Neural progenitor cell (in vitro differentiated cells): ENCODE results near the gene BCAP31. TPM values are rescaled to one million over a fixed set of nuclear protein-coding genes. Genes with fewer than 3 reads are reported as not detected.
"Not testable (repeated sequence)": the region's sequence is repeated elsewhere in the genome, so short reads cannot be mapped to it uniquely, and the experiment has no call there.

Experiments
- DNase-seq: peaks from one replicate; pipeline ENCODE4 v3.0.0-alpha.2; 2016; ENCODE audit warnings: low spot score
- H2AFZ ChIP-seq: fragments of 200-600 bp; sonication (generic); replicated peaks from 2 replicates; pipeline ENCODE4 v1.6.1; 2016; ENCODE audit warnings: antibody characterized with exemption
- H3F3A ChIP-seq: fragments of 200-600 bp; sonication (generic); 2 replicates; pipeline ENCODE4 v1.6.1; 2016; ENCODE audit warnings: antibody characterized with exemption, low read depth
- H3K27ac ChIP-seq: fragments of 200-600 bp; sonication (generic); 2 replicates; pipeline ENCODE4 v1.5.1; 2016; ENCODE audit warnings: mild to moderate bottlenecking
- H3K27me3 ChIP-seq: fragments of 200-600 bp; sonication (generic); 2 replicates; pipeline ENCODE4 v1.6.1; 2016; ENCODE audit warnings: mild to moderate bottlenecking, moderate library complexity
- H3K36me3 ChIP-seq: fragments of 200-600 bp; sonication (generic); 2 replicates; pipeline ENCODE4 v1.5.1; 2016
- H3K4me1 ChIP-seq: fragments of 200-600 bp; sonication (generic); 2 replicates; pipeline ENCODE4 v1.6.1; 2016; ENCODE audit warnings: mixed run types
- H3K4me2 ChIP-seq: fragments of 200-600 bp; sonication (generic); 2 replicates; pipeline ENCODE4 v1.6.1; 2016
- H3K4me3 ChIP-seq: fragments of 200-600 bp; sonication (generic); 2 replicates; pipeline ENCODE4 v1.5.1; 2016
- H3K79me2 ChIP-seq: fragments of 200-600 bp; sonication (generic); 2 replicates; pipeline ENCODE4 v1.6.1; 2016; ENCODE audit warnings: low read depth
- H3K9ac ChIP-seq: fragments of 200-600 bp; sonication (generic); 2 replicates; pipeline ENCODE4 v1.6.1; 2016
- H3K9me3 ChIP-seq: fragments of 200-600 bp; sonication (generic); 2 replicates; pipeline ENCODE4 v1.5.1; 2016; ENCODE audit warnings: low read depth
- H4K20me1 ChIP-seq: fragments of 200-600 bp; sonication (generic); 2 replicates; pipeline ENCODE4 v1.6.1; 2016; ENCODE audit warnings: low read depth
- H3K27ac Mint-ChIP-seq: 3 replicates; pipeline ENCODE4 v1.8.0; 2021; ENCODE audit warnings: mixed read lengths
- H3K27me3 Mint-ChIP-seq: 2 replicates; pipeline ENCODE4 v1.8.0; 2022; ENCODE audit warnings: low read depth, mild to moderate bottlenecking, inconsistent platforms, moderate library complexity, mixed read lengths; ENCODE audit not compliant: insufficient read depth
- H3K36me3 Mint-ChIP-seq: 3 replicates; pipeline ENCODE4 v1.8.0; 2021; ENCODE audit warnings: mixed read lengths
- H3K4me1 Mint-ChIP-seq: 3 replicates; pipeline ENCODE4 v1.8.0; 2021; ENCODE audit warnings: mixed read lengths
- H3K4me3 Mint-ChIP-seq: 3 replicates; pipeline ENCODE4 v1.8.0; 2021; ENCODE audit warnings: mild to moderate bottlenecking, moderate library complexity, mixed read lengths
- H3K9me3 Mint-ChIP-seq: 3 replicates; pipeline ENCODE4 v1.8.0; 2020; ENCODE audit warnings: mixed read lengths
- CTCF ChIP-seq: fragments of 200-600 bp; sonication (generic); IDR thresholded peaks from 2 replicates; pipeline ENCODE4 v1.5.1; 2017; ENCODE audit warnings: antibody characterized with exemption, mild to moderate bottlenecking
- EZH2 ChIP-seq: fragments of 200-600 bp; sonication (generic); IDR thresholded peaks from 2 replicates; pipeline ENCODE4 v1.6.1; 2017; ENCODE audit warnings: antibody characterized with exemption, mild to moderate bottlenecking, moderate library complexity
- EZH2phosphoT487 ChIP-seq: fragments of 200-600 bp; sonication (generic); IDR thresholded peaks from 2 replicates; pipeline ENCODE4 v1.6.1; 2017; ENCODE audit warnings: antibody characterized with exemption
- total RNA-seq: library from RNA; depleted of rRNA; stranded (reverse); fragments of >200 nt; gene quantifications from 2 replicates; pipeline ENCODE4 v1.2.3, GENCODE V29; 2015; ENCODE audit warnings: low replicate concordance

Gene BCAP31
- total RNA-seq, 1 donor from 2014 or later: 52.5 TPM

- H3K4me3 Mint-ChIP-seq: no peak overlapping the region
- H3K27me3 Mint-ChIP-seq: peaks cover 3% of the 10 kb centered on the region
- peaks cover 9% of the 10 kb centered on the region for H3F3A ChIP-seq
- H3K9me3 Mint-ChIP-seq: peaks cover 25% of the 10 kb centered on the region
- no peaks in the 10 kb centered on the region for H3K27me3 ChIP-seq
- no peak overlapping the region for H3K27ac Mint-ChIP-seq
- no peaks in the 10 kb centered on the region for H3K36me3 Mint-ChIP-seq
- no peak for DNase-seq
- no peak for TF ChIP-seq EZH2phosphoT487
- no peak for TF ChIP-seq EZH2
- TF ChIP-seq CTCF: no peak
- peaks cover 62% of the 10 kb centered on the region for H4K20me1 ChIP-seq
- H3K4me2 ChIP-seq: no peak overlapping the region
- H3K79me2 ChIP-seq: peaks cover 19% of the 10 kb centered on the region
- H2AFZ ChIP-seq: no peak overlapping the region
- H3K4me1 ChIP-seq: no peaks in the 10 kb centered on the region
- no peak overlapping the region for H3K9ac ChIP-seq
- H3K9me3 ChIP-seq: no peaks in the 10 kb centered on the region
- H3K4me3 ChIP-seq: no peak overlapping the region
- H3K27ac ChIP-seq: no peak overlapping the region
- H3K36me3 ChIP-seq: no peaks in the 10 kb centered on the region
- H3K4me1 Mint-ChIP-seq: peaks cover 2% of the 10 kb centered on the region
Measured at GRCh38 chrX:153696100-153696499, 28.1 kb downstream of the BCAP31 start.

GRCh38 chrX:153694687-153695270, 29.4 kb downstream of the BCAP31 start:
- H3K79me2 ChIP-seq: peaks cover 33% of the 10 kb centered on the region
- H3K27me3 ChIP-seq: no peaks in the 10 kb centered on the region
- H3K36me3 ChIP-seq: no peaks in the 10 kb centered on the region
- no peak for TF ChIP-seq CTCF
- TF ChIP-seq EZH2phosphoT487: no peak
- TF ChIP-seq EZH2: no peak
- peaks cover 22% of the 10 kb centered on the region for H3K9me3 Mint-ChIP-seq
- H2AFZ ChIP-seq: no peak overlapping the region
- no peak overlapping the region for H3K4me3 ChIP-seq
- no peak overlapping the region for H3K27ac ChIP-seq
- peaks cover 6% of the 10 kb centered on the region for H3K4me1 Mint-ChIP-seq
- H3K27me3 Mint-ChIP-seq: peaks cover 3% of the 10 kb centered on the region
- no peak overlapping the region for H3K9ac ChIP-seq
- peaks cover 75% of the 10 kb centered on the region for H4K20me1 ChIP-seq
- no peaks in the 10 kb centered on the region for H3K4me1 ChIP-seq
- H3K4me2 ChIP-seq: no peak overlapping the region
- H3K27ac Mint-ChIP-seq: no peak overlapping the region
- H3K9me3 ChIP-seq: no peaks in the 10 kb centered on the region
- H3F3A ChIP-seq: peaks cover 9% of the 10 kb centered on the region
- no peaks in the 10 kb centered on the region for H3K36me3 Mint-ChIP-seq
- no peak overlapping the region for H3K4me3 Mint-ChIP-seq
- DNase-seq: no peak

- not testable (repeated sequence) for H3K27ac Mint-ChIP-seq, H3F3A ChIP-seq, H3K27me3 ChIP-seq, H3K27ac ChIP-seq, H3K27me3 Mint-ChIP-seq, H3K36me3 ChIP-seq, H3K4me2 ChIP-seq, H3K4me3 Mint-ChIP-seq, H3K9me3 ChIP-seq, H3K4me3 ChIP-seq, H3K4me1 Mint-ChIP-seq, H2AFZ ChIP-seq, H3K9ac ChIP-seq, H3K36me3 Mint-ChIP-seq, DNase-seq, H3K4me1 ChIP-seq
- Histone ChIP-seq H3K79me2 (peaks cover 38% of the 10 kb centered on the region), H4K20me1 (peaks cover 80% of the 10 kb centered on the region)
- H3K9me3 Mint-ChIP-seq: peaks cover 22% of the 10 kb centered on the region
Measured at GRCh38 chrX:153694256-153694655, 29.9 kb downstream of the BCAP31 start.

- Mint-ChIP-seq H3K36me3 (no peaks in the 10 kb centered on the region), H3K9me3 (peaks cover 17% of the 10 kb centered on the region), H3K4me1 (peaks cover 8% of the 10 kb centered on the region), H3K4me3 (no peak overlapping the region), H3K27me3 (peaks cover 3% of the 10 kb centered on the region), H3K27ac (no peak overlapping the region)
- peaks cover 46% of the 10 kb centered on the region for H3K79me2 ChIP-seq
- H3K9ac ChIP-seq: no peak overlapping the region
- H4K20me1 ChIP-seq: peaks cover 84% of the 10 kb centered on the region
- H3K4me1 ChIP-seq: no peaks in the 10 kb centered on the region
- no peaks in the 10 kb centered on the region for H3K9me3 ChIP-seq
- H2AFZ ChIP-seq: no peak overlapping the region
- no peaks in the 10 kb centered on the region for H3K27me3 ChIP-seq
- no peaks in the 10 kb centered on the region for H3K36me3 ChIP-seq
- no peak overlapping the region for H3K27ac ChIP-seq
- no peak overlapping the region for H3K4me2 ChIP-seq
- H3K4me3 ChIP-seq: no peak overlapping the region
- TF ChIP-seq CTCF (no peak), EZH2 (no peak), EZH2phosphoT487 (no peak)
- DNase-seq: no peak
- H3F3A ChIP-seq: peaks cover 6% of the 10 kb centered on the region
Measured at GRCh38 chrX:153693216-153694086, 30.7 kb downstream of the BCAP31 start.
